ENCODE results near the gene BMF.
A peak's percentile ranks its signal among the peaks of the same experiment; 100 is the strongest.

The BMF gene

GRCh38 chr15:40047415-40048210 lies 61.1 kb downstream of the BMF start:
- peak; percentile 58 to 81 for DNase-seq

GRCh38 chr15:40046721-40047414 lies 61.8 kb downstream of the BMF start:
- DNase-seq: no peak

- no peak for DNase-seq
Observed at GRCh38 chr15:40045572-40046217, 63.0 kb downstream of the BMF start.

GRCh38 chr15:40044717-40045571 lies 63.7 kb downstream of the BMF start:
- peak; percentile 85 to 89 for DNase-seq

GRCh38 chr15:40043927-40044716 lies 64.6 kb downstream of the BMF start:
- DNase-seq: no peak

GRCh38 chr15:40042791-40043320 lies 65.8 kb downstream of the BMF start:
- no peak for DNase-seq

GRCh38 chr15:40040770-40041169 lies 67.9 kb downstream of the BMF start:
- DNase-seq: no peak

GRCh38 chr15:40040293-40040635 lies 68.4 kb downstream of the BMF start:
- no peak for DNase-seq

GRCh38 chr15:40038638-40039543 lies 69.8 kb downstream of the BMF start, which contains the start of gene SRP14:
TSS of gene SRP14 (minus strand) at chr15:40039181. CDS start at chr15:40039116, 65 bp downstream.
- DNase-seq: peak; percentile 94 to 95

GRCh38 chr15:40038275-40038637 lies 70.4 kb downstream of the BMF start:
- DNase-seq: no peak
